Tongue (tissue), 2 donors: ENCODE data around the gene WWTR1. TPM values are rescaled to one million over a fixed set of nuclear protein-coding genes. Genes with fewer than 3 reads are reported as not detected.
A peak's percentile ranks its signal among the peaks of the same experiment; 100 is the strongest.

Experiments
- DNase-seq: peaks from one replicate; pipeline ENCODE4 v3.0.0-alpha.2; 2015
- total RNA-seq: library from RNA; depleted of rRNA; stranded (reverse); fragments of >200 nt; gene quantifications from one replicate; pipeline ENCODE4 v1.2.3, GENCODE V29; 2014

Gene WWTR1
- total RNA-seq, 1 donor from 2014 or later: 93.9 TPM

- DNase-seq: no peak
Measured at GRCh38 chr3:149495581-149496125, 162.2 kb downstream of the WWTR1 start.

GRCh38 chr3:149494759-149495580, 162.9 kb downstream of the WWTR1 start:
- no peak for DNase-seq

DNA sequence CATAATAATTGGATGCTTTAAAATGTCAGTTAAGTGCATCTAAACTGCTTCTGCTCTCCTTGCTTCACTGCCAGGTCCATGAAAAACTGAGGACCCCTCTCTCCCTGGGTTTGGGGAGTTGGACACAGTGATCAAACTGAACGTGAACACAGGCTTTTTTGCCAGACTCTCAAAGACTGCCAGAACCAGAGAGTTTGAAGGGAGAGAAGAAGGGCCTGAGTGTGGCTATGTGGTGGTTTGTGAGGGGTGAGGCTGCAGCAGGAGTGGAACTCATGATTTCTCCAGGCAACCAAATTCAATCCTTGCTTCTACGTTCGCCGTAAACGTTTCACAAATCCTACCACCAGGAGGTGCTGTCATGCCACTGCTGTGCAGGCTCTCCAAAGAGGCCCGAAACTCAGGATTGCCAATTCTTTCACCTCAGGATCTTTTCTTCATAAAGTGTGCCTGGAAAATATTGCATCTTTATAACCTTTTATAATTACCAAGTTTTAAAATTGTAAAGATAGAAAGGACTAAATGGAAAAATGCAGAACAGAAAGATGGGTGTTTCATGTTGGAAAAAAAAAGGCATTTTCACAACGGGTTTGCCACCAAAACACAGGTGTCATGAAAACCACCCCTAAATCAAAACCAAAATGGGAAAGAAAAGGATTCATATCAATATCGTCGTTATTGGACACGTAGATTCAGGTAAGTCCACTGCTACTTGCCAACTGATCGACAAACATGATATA, 163.6 kb downstream of the WWTR1 start:
- peak; percentile 84 for DNase-seq

- DNase-seq: no peak
Measured at GRCh38 chr3:149493315-149494021, 164.4 kb downstream of the WWTR1 start.

- DNase-seq: no peak
Measured at GRCh38 chr3:149490260-149490971, 167.4 kb downstream of the WWTR1 start.

- DNase-seq: no peak
Measured at GRCh38 chr3:149489060-149489690, 168.7 kb downstream of the WWTR1 start.

GRCh38 chr3:149487598-149488197, 170.1 kb downstream of the WWTR1 start:
- no peak for DNase-seq

DNA sequence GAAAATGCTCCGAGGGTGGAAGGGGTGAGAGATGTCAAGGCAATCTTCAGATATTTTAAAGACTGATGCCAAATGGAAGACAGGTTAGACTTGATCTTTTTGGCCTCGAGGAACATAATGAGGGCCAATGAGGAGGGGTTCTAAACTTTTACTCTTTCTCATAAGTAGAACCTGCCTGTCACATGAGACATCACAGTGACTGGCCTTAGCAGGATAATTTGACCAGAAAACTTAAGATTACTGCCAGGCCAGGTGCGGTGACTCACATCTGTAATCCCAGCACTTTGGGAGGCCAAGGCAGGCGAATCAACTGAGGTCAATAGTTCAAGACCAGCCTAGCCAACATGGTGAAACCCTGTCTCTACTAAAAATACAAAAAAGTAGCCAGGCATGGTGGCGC, 171.1 kb downstream of the WWTR1 start:
- DNase-seq: no peak

- DNase-seq: peak; percentile 47
Measured at GRCh38 chr3:149481491-149481890, 176.3 kb downstream of the WWTR1 start.

DNA sequence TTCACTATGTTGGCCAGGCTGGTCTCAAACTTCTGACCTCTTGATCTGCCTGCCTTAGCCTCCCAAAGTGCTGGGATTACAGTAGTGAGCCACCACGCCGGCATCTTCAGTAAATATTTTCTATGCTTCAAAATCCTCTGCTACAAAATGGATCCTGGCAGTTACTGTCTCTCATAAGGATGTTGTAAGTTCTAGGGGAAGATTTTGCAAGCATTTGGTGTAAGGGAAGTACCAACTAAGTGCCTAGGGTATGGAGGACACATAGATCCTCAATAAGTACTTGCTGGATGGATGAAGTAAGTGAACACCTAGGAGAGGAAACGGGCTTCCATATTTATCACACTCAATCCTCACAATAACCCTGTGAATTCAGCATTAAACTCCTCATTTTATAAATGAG, 176.8 kb downstream of the WWTR1 start:
- DNase-seq: no peak

- peak; percentile 83 for DNase-seq
Measured at GRCh38 chr3:149480326-149481017, 177.4 kb downstream of the WWTR1 start.

DNA sequence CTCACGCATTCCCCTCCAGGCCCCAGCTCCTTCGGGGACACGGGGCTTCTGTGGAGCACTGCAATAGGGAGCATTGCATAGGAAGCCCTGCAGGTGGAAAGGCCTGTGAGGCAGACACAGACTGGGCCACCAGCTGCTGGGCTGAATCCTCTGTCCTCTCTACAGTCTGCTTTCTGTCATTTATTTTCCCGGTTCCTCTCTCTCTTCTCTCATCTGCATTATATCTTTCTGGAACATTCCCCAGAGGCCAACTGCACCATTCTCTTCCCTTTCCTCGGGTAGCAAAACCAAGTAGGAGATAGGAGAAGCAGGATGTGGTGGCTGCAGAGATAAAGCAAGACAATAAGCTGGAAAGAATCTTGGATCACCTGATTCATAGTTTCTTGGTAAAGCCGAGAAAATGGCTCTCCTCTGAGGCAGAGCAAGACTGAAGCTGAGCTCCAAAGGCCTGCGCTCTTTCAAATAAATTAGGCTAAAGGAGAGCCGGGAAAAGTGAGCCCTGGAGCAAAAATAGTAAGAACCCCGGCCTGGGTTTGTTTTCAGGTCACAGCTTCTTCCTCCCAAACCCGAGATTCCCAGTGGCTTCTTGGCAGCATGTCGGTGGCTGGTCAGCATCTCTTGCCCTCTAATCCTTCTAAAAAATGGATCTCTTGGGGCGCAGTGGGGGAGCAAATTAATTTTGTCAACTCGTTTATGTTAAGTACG, 178.1 kb downstream of the WWTR1 start:
- DNase-seq: no peak

DNA sequence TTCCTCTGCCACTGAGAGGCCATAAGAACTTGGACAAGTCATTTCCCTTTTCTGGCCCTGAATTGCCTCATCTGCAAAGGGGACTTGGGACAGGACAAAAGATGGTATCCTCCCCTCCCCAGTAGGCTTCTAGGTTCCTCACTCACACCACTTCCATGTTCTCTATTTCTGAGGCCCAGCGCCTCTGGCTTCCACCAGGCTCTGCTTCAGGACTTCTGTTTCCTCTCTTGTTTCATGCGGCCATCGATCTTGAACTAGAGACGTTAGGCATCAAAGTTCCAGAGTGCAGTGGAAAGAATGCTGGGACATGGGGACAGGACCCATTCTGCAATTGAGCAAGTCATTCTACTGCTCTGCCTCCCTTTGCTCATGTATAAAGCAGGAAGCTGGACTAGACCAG, 181.6 kb downstream of the WWTR1 start:
- no peak for DNase-seq

- DNase-seq: no peak
Measured at GRCh38 chr3:149475451-149476060, 182.3 kb downstream of the WWTR1 start.

DNA sequence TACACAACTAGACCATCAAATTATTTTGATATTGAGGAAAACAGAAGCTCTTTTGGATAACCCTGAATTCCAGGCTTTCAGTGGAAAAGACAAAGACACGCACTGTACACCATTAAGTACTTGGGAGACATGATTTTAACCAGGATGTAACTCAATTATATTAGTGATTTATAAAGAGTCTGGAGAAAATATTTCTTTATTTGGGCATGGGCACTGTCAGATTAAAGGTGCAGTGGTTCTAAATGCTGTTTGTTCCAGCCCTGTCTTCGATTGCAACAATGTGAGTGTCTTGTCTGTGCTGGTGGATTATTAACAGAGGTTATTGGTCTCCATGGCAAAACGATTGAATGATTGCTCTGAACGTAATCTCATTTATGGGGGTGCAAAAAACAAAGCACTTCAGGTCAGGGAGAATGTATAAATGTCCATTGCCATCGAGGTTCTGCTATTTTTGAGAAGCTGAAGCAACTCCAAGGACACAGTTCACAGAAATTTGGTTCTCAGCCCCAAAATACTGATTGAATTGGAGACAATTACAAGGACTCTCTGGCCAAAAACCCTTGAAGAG, 183.5 kb downstream of the WWTR1 start, which contains the start of gene TM4SF4:
Gene TM4SF4, plus strand, starts transcription at position 448 of the 568 bp plus-strand sequence. CDS start 181 bp downstream, outside the sequence.
- DNase-seq: no peak

- DNase-seq: peak; percentile 94
Measured at GRCh38 chr3:149473357-149474249, 184.2 kb downstream of the WWTR1 start.

- peak; percentile 86 for DNase-seq
Measured at GRCh38 chr3:149472030-149472797, 185.6 kb downstream of the WWTR1 start.
